Adrenal gland (tissue), 5 donors: ENCODE results near the gene UNC13B.

ENCODE experiments used
- POLR2A ChIP-seq, 2 donors: fragments of 450-650 bp; IDR thresholded peaks; one replicate each; pipeline ENCODE4 v1.6.1; 2017; ENCODE audit warnings: antibody characterized with exemption in 2 of 2, mild to moderate bottlenecking in 2 of 2, moderate library complexity in 1 of 2
- TF ChIP-seq, protein P1 (sequence below), 6 experiments: fragments of 450-650 bp in 4 of 6; fragments of 200-600 bp in 2 of 6; sonication (generic) in 1 of 6; IDR thresholded peaks; 1 replicate in 5 of 6; 2 replicates in 1 of 6; pipeline versions ENCODE4 v1.5.1 to v1.8.0; 2016 to 2021; ENCODE audit warnings: antibody characterized with exemption in 6 of 6, mild to moderate bottlenecking in 2 of 6, moderate library complexity in 1 of 6
- donor health status: DM: no; HTN: no; CAD: no.

DNA sequence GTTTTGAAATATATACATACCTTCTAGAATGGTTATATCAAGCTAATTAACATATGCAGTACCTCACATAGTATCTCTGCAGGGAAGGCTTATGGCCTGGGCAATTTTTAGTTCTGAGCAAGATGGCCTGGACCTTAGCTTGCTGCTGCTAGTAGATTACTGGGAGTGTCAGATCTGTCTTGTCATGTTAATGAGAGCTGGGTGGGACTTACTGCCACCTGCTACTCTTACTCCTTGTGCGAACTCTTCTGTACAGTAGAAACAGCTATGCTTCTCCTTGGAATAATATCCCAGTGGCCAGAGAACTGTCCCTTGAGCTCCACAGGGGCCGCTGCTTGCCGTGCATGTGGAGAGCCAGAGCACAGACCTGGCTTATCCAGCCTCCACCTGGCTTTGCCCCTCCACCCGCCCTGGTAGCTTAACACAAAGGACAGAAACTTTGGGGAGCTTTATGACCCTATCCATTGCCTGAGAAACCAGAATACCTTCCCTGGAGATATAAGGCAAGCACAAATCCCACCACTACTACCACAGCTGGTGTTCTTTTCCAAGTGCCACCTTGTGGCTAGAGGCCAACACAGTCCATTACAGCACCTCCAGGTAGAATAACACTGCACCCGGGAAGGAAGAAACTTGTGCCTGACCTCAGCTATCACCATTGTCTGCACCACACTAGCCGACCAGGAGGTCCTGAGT, 253.7 kb downstream of the UNC13B start:
- no peak for TF ChIP-seq POLR2A (IDR thresholded peaks at IDR 0.05)
- TF ChIP-seq, protein P1, sequence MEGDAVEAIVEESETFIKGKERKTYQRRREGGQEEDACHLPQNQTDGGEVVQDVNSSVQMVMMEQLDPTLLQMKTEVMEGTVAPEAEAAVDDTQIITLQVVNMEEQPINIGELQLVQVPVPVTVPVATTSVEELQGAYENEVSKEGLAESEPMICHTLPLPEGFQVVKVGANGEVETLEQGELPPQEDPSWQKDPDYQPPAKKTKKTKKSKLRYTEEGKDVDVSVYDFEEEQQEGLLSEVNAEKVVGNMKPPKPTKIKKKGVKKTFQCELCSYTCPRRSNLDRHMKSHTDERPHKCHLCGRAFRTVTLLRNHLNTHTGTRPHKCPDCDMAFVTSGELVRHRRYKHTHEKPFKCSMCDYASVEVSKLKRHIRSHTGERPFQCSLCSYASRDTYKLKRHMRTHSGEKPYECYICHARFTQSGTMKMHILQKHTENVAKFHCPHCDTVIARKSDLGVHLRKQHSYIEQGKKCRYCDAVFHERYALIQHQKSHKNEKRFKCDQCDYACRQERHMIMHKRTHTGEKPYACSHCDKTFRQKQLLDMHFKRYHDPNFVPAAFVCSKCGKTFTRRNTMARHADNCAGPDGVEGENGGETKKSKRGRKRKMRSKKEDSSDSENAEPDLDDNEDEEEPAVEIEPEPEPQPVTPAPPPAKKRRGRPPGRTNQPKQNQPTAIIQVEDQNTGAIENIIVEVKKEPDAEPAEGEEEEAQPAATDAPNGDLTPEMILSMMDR (IDR thresholded peaks at IDR 0.05) = no peak
